Ammon's horn (tissue), 1 donor: ENCODE results near the gene FAM162A.
"Not testable (repeated sequence)": the region's sequence is repeated elsewhere in the genome, so short reads cannot be mapped to it uniquely, and the experiment has no call there.

Source experiments
- DNase-seq: peaks from one replicate; pipeline ENCODE4 v3.0.0-alpha.2; 2016; ENCODE audit warnings: low spot score

Gene FAM162A, protein sequence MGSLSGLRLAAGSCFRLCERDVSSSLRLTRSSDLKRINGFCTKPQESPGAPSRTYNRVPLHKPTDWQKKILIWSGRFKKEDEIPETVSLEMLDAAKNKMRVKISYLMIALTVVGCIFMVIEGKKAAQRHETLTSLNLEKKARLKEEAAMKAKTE

DNA sequence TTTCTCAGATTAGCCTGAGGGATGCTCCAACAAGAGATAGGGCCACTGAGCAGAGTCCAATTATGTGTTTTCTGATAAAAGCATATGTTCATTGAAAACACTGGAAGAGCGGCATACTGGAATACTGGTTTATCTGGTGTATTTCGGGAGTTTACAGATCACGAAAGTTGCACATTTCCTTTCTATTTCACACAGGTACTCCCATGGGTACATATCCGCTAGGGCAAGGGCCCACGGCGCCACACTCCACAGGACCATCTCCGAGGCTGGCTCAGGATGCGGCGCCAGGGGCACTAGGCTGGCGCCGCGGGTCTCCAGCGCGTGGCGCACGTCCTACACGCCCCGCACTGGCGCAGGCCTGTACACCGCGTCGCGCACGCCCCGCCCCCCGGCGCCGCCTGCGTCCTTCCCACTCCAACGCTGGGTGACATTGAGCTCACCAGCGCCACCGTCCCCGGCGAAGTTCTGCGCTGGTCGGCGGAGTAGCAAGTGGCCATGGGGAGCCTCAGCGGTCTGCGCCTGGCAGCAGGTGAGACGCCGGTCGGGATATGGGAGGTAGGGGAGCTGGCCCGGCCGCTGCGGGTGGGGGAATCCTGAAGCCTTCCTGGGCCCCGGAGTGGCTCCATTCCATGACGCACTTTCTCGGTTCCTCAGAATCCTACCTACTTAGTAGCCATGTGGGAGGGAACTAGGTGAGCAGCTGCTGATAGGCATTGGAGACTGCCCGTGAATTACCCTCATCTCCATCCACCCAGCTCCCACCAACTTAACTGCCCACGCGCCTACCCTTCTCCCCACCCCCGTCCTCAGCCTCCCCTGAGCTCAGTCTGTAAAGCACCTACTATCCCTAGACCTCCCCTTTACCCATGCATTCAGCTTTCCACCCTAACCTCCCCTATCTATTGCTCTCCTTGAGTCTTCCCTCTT, at the start of gene FAM162A:
Gene FAM162A (plus strand): TSS at position 412 of the 927 bp plus-strand sequence. CDS start 84 bp downstream, at position 496.
- DNase-seq = peak; percentile 97

DNA sequence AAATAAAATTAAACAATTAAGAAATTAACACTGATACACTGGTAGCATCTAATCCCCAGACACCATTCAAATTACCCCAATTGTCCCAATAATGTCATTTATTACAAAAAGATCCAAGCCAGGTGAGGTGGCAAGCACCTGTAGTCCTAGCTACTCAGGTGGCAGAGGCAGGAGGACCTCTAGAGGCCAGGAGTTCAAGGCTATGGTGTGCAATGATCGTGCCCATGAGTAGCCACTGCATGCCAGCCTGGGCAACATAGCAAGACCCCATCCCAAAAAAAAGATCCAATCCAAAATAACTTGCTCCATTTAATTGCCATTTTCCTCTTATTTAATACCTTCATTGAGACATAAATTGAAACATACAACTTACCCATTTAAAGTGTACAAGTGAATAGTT, 41.2 kb upstream of the FAM162A start:
- no peak for DNase-seq

DNA sequence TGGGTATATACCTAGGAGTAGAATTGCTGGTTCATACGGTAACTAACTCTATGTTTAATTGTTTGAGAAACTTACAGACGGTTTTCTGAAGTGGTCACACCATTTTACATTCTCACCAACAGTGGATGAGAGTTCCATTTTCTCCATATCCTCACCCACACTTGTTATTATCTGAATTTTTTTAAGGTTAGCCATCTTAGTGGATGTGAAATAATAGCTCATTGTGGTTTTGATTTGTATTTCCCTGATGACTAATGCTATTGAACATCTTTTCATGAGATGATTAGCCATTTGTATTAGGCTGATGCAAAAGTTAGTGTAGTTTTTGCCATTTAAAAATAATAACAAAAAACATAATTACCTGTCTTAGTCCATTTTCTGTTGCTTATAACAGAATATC, 40.3 kb upstream of the FAM162A start:
- no peak for DNase-seq

DNA sequence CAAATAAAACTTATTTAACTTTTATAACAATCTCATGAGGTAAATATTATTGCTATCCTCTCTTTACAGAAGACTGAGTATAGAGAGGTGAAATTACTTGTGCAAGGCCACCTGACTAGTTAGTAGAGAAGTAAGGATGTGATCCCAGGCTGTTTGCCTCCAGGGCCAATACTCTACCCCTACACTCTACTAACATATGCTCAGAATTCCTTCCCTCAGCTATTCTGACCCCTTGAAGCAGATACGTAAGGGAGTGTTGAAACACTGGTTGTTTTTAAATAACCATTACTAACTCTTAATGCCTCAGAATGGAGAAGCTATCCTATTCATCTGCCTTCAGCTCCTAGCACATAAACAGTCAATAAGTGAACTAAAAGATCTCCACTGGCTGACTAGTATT, 34.8 kb upstream of the FAM162A start:
- DNase-seq = no peak

DNA sequence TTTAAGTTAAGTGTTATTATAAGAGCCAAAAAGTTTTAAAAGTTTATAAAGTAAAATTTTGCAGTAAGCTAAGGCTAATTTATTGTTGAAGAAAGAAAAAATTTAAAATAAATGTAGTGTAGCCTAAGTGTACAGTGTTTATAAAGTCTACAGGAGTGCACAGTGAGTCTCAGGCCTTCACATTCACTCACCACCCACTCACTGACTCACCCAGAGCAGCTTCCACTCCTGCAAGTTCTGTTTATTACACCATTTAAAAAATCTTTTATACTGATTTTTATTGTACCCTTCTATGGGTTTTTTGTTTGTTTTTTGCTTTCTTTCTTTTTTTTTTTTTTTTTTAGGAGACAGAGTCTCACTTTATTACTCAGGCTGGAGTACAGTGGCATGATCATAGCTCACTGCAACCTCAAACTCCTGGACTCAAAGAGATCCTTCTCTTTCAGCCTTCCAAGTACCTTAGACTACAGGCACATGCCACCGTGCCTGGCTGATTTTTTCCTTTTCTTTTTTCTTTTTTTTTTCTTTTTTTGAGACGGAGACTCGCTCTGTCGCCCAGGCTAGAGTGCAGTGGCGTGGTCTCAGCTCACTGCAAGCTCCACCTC, 33.1 kb upstream of the FAM162A start:
- DNase-seq = peak; percentile 15

DNA sequence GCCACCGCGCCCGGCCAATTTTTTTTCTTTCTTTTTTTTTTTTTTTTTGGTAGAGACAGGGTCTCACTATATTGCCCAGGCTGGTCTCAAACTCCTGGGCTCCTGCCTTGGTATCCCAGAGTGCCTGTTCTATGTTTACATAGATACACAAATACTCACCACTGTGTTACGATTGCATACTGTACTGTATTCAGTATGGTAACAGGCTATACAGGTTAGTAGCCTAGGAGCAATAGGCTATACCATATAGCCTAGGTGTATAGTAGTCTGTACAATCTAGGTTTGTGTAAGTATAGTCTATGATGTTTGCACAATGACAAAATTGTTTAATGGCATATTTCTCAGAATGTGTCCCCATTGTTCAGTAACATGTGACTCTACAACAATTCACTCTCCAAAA, 32.4 kb upstream of the FAM162A start:
- no peak for DNase-seq

DNA sequence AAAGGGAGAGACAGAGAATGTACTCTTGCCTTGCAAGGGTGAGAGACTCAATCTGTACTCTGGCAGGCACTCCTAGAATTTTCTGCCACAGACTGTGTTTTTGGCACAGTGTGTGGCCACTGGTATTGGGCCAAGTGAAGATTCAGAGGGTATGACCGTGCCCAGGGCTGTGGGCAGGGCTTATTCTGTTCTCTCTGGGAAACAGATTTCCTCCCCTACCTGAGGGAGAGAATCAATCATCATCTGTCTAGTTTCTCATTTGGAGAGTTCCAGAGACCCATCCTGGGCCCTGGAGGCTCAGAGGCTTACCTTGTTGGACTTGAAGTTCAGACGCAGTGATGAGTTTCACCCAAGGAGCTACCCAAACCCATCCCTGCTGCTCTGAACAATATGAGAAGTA, 30.8 kb upstream of the FAM162A start:
- DNase-seq = no peak

DNA sequence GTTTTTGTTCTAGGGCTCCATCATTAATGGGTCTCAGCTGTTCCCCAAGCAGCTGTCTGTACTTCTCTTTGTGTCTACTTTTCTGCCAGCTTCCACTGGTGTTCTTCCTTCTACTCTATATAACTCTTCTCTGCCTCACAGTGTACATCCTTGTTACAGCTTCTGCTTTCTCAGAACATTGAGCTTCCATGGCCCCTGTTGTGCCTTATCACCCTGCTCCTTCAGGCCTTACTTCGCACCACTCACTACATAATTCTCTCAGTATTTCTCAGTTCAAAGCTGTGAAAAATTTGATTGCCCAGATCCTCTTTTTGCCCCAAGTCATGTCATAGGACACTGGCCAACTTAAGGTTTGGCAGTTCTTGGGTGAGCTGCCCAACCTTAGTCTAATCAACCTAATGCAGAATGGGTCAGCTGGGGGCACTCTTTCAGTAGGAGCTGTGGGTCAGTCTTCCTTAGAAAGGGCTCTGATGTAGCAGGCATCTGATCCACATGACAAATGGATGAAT, 30.0 kb upstream of the FAM162A start:
- DNase-seq = no peak

DNA sequence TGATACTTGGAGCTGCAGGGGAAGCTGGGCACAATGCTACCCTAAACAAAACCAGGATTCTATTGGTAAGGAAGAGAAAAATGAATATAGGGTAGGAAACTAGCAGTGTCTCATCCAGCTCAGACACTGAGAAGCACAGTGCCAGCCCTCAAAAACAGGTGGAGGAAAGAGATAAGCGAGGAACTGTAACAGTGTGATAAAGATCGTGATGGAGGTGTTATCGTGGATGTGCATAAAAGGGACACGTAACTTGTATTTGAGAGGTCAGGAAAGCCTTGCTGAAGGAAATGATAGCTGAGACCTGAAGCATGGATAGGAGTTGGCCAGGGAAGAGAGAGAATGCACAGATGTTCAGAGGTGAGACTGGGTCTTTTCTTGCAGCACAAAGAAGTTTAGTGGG, 28.4 kb upstream of the FAM162A start:
- DNase-seq = no peak

DNA sequence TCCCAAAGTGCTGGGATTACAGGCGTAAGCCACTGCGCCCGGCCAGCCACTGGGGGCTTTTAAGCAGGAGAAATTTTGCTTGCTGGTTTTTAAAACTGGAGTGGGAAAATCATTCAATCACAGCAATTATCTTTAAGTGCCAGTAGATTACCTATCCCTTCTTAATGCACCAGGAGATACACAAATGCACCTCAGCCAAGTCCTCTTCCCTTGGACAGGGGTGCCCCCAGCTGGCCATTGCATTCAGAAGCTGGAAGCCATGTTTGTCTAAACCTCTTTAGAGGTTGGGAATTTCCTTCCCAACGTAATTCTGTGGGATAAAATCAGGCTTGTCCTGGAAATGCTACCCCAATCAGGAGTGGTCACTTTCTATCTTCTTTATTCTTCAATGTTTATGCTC, 27.6 kb upstream of the FAM162A start:
- DNase-seq = peak; percentile 15

DNA sequence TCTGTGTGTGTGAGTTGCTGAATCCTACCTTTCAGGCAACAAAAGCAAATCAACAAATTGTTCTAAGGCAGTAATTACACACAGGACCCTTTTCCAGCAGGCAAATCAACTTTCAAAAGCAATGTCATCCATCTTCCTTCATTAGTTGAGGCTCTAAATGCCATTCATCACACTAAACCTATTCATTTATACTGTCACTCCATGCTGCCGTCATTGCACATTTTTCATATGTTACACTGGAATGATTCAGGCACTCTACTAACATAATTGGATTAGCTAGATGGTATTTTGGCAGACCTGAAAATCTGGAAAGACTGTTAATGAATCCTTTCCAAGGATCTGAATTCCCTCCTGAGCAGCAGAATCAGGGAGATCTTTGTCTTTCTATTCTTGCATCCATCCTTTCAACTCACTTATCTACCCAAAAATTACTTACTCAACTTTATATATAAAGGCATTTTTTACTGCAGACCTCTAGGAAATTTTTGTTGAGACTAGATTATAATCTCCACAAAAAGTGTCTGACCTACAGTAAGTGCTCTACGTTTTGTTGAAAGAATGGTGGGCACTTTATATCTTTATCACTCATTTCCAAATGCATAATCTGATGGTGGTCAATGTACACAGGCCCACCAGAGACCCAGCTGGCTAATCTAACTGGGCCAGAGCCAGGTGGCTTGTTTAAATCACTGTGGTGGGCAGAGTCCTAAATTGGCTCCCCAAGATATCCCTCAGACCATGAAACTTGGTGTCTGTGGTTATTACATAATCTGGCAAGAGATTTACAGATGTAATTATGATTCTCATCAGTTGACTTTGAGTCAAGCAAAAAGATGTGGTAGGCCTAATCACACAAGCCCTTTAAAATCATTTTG, 25.9 kb upstream of the FAM162A start:
- DNase-seq = no peak

DNA sequence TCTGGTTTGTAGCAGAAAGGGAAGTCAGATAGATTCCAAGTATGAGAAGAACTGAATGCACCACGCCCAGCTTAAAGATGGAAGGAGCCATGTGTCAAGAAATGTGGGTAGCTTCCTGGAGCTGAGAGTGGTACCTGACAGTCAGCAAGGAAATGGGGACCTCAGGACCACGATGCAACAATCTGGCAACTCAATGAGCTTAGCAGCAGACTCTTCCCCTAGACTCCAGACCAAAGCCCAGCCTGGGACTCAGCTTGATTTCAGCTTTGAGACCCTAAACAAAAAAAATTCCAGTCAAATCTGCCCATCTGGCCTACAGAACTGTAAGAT, 25.3 kb upstream of the FAM162A start:
- DNase-seq = no peak

DNA sequence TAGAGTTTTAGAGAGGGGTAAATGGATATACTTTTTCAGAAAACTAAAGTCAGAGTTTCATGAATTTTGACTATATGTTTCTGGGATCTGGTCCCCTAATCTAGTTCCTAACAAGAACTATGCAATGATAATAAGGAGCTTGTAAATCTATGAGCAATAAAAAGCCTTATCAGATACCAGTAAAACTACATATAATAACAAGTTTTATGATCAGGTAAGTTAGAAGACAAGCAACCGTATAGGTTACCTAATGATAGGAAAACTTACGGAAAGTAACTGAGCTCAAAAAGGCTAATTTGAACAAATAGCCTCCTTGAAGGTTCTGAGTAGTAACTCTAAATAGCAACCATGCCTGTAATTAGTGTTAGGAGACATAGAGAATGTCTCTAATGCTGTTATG, 22.0 kb upstream of the FAM162A start:
- DNase-seq = no peak

DNA sequence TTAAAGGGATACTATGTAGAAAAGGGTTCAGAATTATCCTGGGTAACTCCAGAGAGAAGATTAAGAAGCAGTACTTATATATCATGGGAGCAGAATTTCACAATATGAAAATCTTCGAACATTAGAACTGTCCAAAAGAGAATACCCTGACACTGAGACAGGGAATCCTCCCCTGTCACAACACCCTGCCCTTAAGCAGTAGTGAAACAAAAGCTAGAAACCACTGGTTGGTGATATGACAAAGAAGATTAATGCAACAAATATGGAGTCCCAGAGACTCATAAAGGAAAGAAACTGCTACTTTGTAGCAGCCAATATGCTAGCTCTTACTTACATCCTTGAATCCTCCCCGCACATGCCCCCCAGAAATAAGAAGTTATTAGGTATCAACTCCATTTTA, 19.5 kb upstream of the FAM162A start:
- no peak for DNase-seq

DNA sequence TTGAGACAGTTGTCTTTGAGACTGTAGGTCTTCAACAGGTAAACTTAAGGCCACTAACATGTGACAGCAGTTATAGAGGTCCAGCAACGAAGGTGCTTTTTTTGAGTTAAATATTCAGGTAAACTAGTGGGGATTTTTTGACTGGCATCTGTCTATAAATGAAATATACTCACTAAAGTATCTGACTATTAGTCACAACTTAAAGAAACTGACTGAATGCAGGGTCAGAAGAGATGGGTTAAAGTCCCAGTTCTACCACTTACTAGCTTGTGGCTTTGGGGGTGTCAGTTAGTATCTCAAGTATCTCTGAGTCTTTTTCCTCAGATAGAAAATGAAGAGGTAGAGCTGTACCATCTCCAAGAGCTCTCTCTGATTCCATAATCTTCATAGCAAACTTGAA, 18.9 kb upstream of the FAM162A start:
- no peak for DNase-seq

DNA sequence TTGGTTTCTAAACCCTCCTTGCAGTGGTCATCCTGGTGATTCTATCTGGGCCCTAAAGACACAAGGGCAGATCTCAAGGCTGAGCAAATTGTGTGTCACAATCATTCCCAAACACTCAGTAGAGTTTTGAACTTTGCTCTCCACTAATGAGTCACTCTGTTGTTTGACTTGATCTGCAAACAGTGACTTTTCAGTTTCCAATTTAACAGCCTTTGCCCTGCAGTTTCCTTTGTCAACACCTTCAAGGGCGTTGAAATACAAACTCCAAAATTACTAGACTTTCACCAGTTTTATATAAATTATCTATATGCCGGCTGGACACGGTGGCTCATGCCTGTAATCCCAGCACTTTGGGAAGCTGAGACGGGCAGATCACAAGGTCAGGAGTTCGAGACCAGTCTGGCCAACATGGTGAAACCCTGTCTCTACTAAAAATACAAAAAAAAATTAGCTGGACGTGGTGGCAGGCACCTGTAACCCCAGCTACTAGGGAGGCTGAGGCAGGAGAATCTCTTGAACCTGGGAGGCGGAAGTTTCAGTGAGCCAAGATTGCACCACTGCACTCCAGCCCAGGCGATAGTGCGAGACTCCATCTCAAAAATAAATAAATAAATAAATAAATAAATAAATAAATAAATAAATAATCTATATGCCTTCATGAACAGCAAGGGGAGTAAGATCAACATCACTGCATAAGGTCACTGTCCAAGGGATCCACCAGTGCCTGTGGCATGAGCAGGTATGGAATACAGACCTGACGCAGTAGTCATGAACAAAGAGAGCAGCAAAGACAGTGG, 18.2 kb upstream of the FAM162A start:
- not testable (repeated sequence) for DNase-seq

DNA sequence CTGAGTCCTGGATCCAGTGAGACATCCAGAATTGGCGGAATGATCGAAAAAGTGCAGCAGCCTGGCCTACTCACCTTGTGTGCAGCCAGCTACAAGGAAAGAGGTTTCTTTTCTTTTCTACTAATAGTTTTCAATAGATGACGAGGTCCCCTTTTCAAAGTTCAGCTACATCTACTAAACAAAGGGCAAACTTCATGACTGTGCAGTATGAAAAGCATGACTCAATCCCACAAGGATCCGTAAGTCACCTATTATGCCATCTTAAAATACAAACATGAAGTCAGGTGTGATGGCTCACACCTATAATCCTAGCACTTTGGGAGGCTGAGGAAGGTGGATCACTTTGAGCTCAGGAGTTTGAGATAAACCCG, 17.6 kb upstream of the FAM162A start:
- DNase-seq = no peak

DNA sequence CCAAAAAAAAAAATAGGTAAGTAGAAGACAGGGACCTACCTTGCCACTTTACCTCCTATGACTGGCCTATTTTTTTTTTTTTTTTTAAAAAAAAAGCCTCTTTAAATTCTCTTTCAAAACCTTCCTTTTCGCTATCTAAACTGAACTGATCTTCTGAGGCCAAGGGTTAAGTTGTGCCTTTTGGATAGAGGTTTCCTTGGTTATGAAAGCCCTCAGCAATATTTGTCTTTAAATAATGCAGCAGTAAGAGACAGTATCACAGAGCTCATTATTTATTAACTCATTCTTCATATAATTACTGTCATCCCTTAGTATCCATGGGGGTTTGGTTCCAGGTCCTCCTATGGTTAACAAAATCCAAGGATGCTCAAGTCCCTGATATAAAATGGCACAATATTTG, 9.9 kb upstream of the FAM162A start:
- no peak for DNase-seq

DNA sequence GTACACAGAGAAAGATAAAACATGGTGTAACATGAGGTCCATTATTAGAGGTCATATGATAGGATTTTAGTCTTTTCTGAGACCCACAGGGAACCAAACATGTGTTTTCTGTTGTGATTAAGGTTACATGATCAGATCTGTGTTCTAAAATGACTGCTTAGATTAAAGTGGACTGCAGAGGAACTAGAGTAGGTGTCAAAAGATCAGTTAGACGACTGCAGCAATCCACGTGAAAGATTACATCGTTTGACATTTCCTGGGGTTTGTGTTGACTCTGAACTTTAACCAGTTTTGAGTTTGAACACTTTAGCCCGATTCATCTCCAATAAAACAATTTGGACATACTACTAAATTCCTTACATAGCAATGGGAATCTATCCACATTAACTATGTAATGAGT, 6.0 kb upstream of the FAM162A start:
- DNase-seq = no peak

DNA sequence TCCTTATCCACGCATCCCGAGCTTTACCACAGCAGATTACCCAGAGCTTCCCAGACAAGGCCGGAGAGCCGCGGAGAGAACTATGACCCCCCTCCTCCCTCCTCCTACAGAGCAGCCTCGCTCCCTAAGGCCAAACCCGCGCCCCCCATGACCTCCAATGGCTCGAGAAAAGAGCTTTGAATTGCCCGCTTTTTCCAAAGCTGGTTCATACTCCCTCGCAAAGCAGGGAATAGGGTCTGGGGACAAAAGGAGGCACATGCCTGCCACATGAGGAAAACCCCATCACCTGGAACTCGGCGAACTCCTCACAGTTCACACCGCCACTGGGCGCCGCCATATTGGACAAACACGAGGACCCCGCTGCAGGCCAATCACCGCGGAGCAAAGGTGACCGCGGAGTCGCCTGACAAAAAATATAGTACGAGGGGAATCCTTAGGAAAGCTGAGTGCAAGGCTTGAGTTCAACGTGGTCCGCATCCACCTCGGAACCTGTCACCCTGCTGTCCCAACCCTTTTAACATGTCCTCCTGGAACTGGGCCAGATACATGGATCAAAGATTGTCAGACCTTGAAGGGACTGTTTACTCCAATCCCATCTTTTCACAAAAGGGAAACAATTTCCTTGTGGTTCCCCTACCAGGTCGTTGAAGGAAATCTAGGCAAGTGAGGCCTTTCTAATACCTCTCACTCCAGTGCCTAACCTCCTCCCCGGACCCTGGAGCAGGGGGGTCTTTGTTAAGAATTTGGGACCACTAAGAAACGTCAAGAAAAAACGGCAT, 905 bp upstream of the FAM162A start, which contains the start of gene MIX23:
Gene MIX23 (minus strand): TSS at position 344 of the 779 bp plus-strand sequence. CDS start 7 bp downstream, at position 337.
- peak; percentile 86 for DNase-seq
